DND-41 (cell line): ENCODE measurements around the gene PPIL1.

Experiments used
- ATAC-seq: fragments of 200-7000 bp; cut with Tn5 transposase; 3 replicates; pipeline ENCODE4 v1.9.1; 2021; ENCODE audit warnings: low read depth; ENCODE audit not compliant: insufficient read depth
- DNase-seq: peaks from one replicate; pipeline ENCODE4 v3.0.0-alpha.2; 2020
- H2AFZ ChIP-seq: 2 replicates; pipeline ENCODE4 v1.6.0; 2012; ENCODE audit warnings: low read depth, low read length
- H3K27ac ChIP-seq: 2 replicates; pipeline ENCODE4 v1.5.1; 2012; ENCODE audit warnings: low read length, inconsistent platforms
- H3K27me3 ChIP-seq: fragments of 200-600 bp; sonication (generic); 2 replicates; pipeline ENCODE4 v1.6.0; 2012; ENCODE audit warnings: low read length, mild to moderate bottlenecking, inconsistent platforms; ENCODE audit not compliant: insufficient read depth, poor library complexity
- H3K36me3 ChIP-seq: 2 replicates; pipeline ENCODE4 v1.5.1; 2012; ENCODE audit warnings: low read length, inconsistent platforms; ENCODE audit not compliant: insufficient read depth
- H3K4me1 ChIP-seq: 2 replicates; pipeline ENCODE4 v1.5.1; 2012; ENCODE audit warnings: mild to moderate bottlenecking, low read length; ENCODE audit not compliant: insufficient read depth
- H3K4me2 ChIP-seq: 2 replicates; pipeline ENCODE4 v1.6.0; 2012; ENCODE audit warnings: mild to moderate bottlenecking, moderate library complexity, low read length, inconsistent platforms; ENCODE audit not compliant: insufficient read depth
- H3K4me3 ChIP-seq, 2 experiments: fragments of 200-600 bp in 1 of 2; shearing (Covaris generic) in 1 of 2; 2 replicates each; pipeline ENCODE4 v1.5.1; 2012 to 2016; ENCODE audit warnings: inconsistent platforms in 2 of 2, low read length in 2 of 2, mild to moderate bottlenecking in 2 of 2, low read depth in 1 of 2, moderate library complexity in 1 of 2
- H3K79me2 ChIP-seq: 2 replicates; pipeline ENCODE4 v1.6.0; 2012; ENCODE audit warnings: low read length, inconsistent platforms; ENCODE audit not compliant: insufficient read depth
- H3K9ac ChIP-seq: 2 replicates; pipeline ENCODE4 v1.6.0; 2012; ENCODE audit warnings: low read depth, mild to moderate bottlenecking, inconsistent platforms, low read length, moderate library complexity
- H3K9me3 ChIP-seq: 2 replicates; pipeline ENCODE4 v1.5.1; 2012; ENCODE audit warnings: low read length, moderate library complexity, mild to moderate bottlenecking, inconsistent platforms; ENCODE audit not compliant: insufficient read depth, severe bottlenecking
- H4K20me1 ChIP-seq: 2 replicates; pipeline ENCODE4 v1.6.0; 2012; ENCODE audit warnings: low read length; ENCODE audit not compliant: insufficient read depth
- CTCF ChIP-seq: IDR thresholded peaks from 2 replicates; pipeline ENCODE4 v1.5.1; 2012; ENCODE audit warnings: borderline replicate concordance, low read length, moderate library complexity, mild to moderate bottlenecking; ENCODE audit not compliant: poor library complexity, severe bottlenecking; ENCODE audit errors: extremely low read depth
- EZH2 ChIP-seq: IDR thresholded peaks from 3 replicates; pipeline ENCODE4 v1.6.1; 2012; ENCODE audit warnings: borderline replicate concordance, low read depth, mild to moderate bottlenecking, moderate library complexity, low read length, inconsistent platforms; ENCODE audit not compliant: severe bottlenecking

Gene PPIL1

DNA sequence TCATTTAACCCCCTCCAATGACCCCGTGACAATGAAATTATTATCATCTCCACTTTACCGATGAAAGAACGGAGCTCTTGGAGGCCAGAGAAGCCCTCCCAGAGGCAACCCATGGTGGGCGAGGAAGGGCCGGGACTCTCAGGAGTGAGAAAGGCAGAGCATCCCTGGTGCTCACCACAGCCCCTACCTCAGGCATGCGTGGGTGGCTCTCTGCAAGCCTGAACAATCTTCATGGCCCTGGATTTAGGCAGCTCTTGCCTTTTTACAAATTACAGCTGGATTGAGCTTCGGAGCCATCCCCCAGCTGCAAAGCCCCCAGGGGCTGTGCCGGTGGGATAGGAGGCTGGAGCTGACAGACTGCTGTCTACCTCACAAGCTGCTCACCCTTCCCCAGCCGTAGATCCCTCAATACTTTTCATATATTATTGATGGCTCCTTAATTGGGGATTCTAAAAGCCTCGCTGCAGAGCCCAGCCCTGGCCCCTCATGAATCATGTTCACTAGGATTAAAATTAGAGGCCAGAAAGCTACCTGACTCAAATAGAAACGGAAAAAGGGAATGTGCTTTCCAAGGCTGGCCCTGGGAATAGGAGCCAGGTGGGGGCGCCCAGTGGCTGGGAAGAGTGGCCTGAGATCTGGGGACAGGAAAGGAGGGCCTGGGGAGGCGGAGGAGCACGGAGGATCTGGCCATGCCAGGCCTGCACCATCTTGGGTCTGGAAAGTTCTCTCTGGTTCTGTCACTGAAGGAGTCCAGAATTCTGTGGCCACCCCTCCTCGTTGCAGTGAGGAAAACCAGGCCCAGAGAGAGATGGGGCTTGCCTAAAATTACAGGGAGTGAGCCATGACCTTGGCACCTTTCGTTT, 64.4 kb downstream of the PPIL1 start:
- Histone ChIP-seq H3K4me1 (no peaks in the 10 kb centered on the region), H3K4me2 (no peak overlapping the region), H4K20me1 (no peaks in the 10 kb centered on the region), H3K36me3 (no peaks in the 10 kb centered on the region), H2AFZ (no peak overlapping the region), H3K9me3 (no peaks in the 10 kb centered on the region), H3K27ac (no peak overlapping the region), H3K9ac (no peak overlapping the region), H3K27me3 (no peaks in the 10 kb centered on the region), H3K79me2 (no peaks in the 10 kb centered on the region), H3K4me3 (no peak overlapping the region)
- no peak for TF ChIP-seq CTCF
- TF ChIP-seq EZH2: no peak
- ATAC-seq (no peak), DNase-seq (no peak)

GRCh38 chr6:36809156-36809555, 65.4 kb downstream of the PPIL1 start:
- H3K36me3 ChIP-seq: no peaks in the 10 kb centered on the region
- TF ChIP-seq CTCF (no peak), EZH2 (no peak)
- ATAC-seq: no peak
- no peak overlapping the region for H3K4me2 ChIP-seq
- H3K27me3 ChIP-seq: no peaks in the 10 kb centered on the region
- H3K79me2 ChIP-seq: no peaks in the 10 kb centered on the region
- no peaks in the 10 kb centered on the region for H4K20me1 ChIP-seq
- no peak overlapping the region for H3K9ac ChIP-seq
- H3K27ac ChIP-seq: no peak overlapping the region
- H3K9me3 ChIP-seq: no peaks in the 10 kb centered on the region
- DNase-seq: no peak
- H3K4me3 ChIP-seq: no peak overlapping the region
- H3K4me1 ChIP-seq: no peaks in the 10 kb centered on the region
- H2AFZ ChIP-seq: no peak overlapping the region

DNA sequence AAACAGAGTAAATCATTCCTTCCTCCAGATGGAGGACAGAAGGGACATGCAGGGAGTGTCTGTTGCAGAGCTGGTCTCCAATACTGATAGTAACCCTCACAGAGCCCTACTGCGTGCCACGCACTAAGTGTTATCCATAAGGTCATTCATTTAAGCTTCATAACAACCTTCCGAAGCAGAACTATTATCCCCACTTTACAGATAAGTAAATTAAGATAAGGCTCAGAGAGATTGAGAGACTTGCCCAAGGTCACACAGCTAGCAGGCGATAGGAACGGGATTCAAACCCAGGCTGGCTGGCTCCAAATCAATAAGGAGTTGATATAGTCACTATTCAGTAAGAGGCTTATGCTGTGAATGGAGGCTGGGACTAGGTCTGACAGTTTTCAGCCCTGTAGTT, 66.0 kb downstream of the PPIL1 start:
- DNase-seq (no peak), ATAC-seq (no peak)
- no peak overlapping the region for H2AFZ ChIP-seq
- no peaks in the 10 kb centered on the region for H3K9me3 ChIP-seq
- H3K27me3 ChIP-seq: no peaks in the 10 kb centered on the region
- H4K20me1 ChIP-seq: no peaks in the 10 kb centered on the region
- no peaks in the 10 kb centered on the region for H3K36me3 ChIP-seq
- H3K79me2 ChIP-seq: no peaks in the 10 kb centered on the region
- no peaks in the 10 kb centered on the region for H3K4me1 ChIP-seq
- TF ChIP-seq EZH2: no peak
- no peak for TF ChIP-seq CTCF
- H3K9ac ChIP-seq: no peak overlapping the region
- no peak overlapping the region for H3K4me3 ChIP-seq
- H3K27ac ChIP-seq: no peak overlapping the region
- no peak overlapping the region for H3K4me2 ChIP-seq
